Right lobe of liver (tissue), 6 donors: ENCODE measurements around the gene PYGO2. TPM values are rescaled to one million over a fixed set of nuclear protein-coding genes. Genes with fewer than 3 reads are reported as not detected.
A peak's percentile ranks its signal among the peaks of the same experiment; 100 is the strongest.

Source experiments
- ATAC-seq, 4 donors: fragments of 200-7000 bp; cut with Tn5 transposase; one replicate each; pipeline ENCODE4 v1.9.1; 2020; ENCODE audit warnings: mild to moderate bottlenecking in 4 of 4, moderate library complexity in 4 of 4
- DNase-seq, 3 donors: peaks; one replicate each; pipeline ENCODE4 v3.0.0-alpha.2; 2020
- H3K27ac ChIP-seq, 3 donors: fragments of 200-600 bp; one replicate each; pipeline ENCODE4 v1.8.0; 2022
- H3K27me3 ChIP-seq, 2 donors: fragments of 200-600 bp; one replicate each; pipeline ENCODE4 v1.8.0; 2022
- H3K36me3 ChIP-seq, 4 donors: fragments of 200-600 bp; sonication (generic) in 1 of 4; one replicate each; pipeline versions ENCODE4 v1.5.1 to v1.8.0; 2017 to 2022; ENCODE audit warnings: control low read depth in 1 of 4
- H3K4me1 ChIP-seq, 4 donors: fragments of 200-600 bp; sonication (generic) in 1 of 4; one replicate each; pipeline versions ENCODE4 v1.5.1 to v1.8.0; 2017 to 2022; ENCODE audit warnings: control low read depth in 1 of 4
- H3K4me3 ChIP-seq, 3 donors: fragments of 200-600 bp; one replicate each; pipeline ENCODE4 v1.8.0; 2022
- H3K9me3 ChIP-seq, 4 donors: fragments of 200-600 bp; sonication (generic) in 1 of 4; one replicate each; pipeline versions ENCODE4 v1.5.1 to v1.8.0; 2017 to 2022; ENCODE audit warnings: control low read depth in 1 of 4
- CTCF ChIP-seq, 4 donors: fragments of 200-600 bp in 3 of 4; fragments of 450-650 bp in 1 of 4; IDR thresholded peaks; one replicate each; pipeline versions ENCODE4 v1.5.1 to v1.8.0; 2016 to 2022; ENCODE audit warnings: antibody characterized with exemption in 4 of 4, mild to moderate bottlenecking in 2 of 4
- POLR2A ChIP-seq: fragments of 450-650 bp; IDR thresholded peaks from one replicate; pipeline ENCODE4 v1.6.1; 2017; ENCODE audit warnings: antibody characterized with exemption, mild to moderate bottlenecking
- WGBS: methylation state at CpG from one replicate; pipeline ENCODE4 v1.1.6; 2018; ENCODE audit warnings: low coverage, low lambda C conversion rate; ENCODE audit not compliant: insufficient coverage; ENCODE audit errors: missing lambda C conversion rate; 5-methylcytosine and 5-hydroxymethylcytosine counted together
- intact Hi-C, 2 donors: fragments of 100-400 bp; cut with DNase I; formaldehyde crosslinking; loops; one replicate each; pipeline versions ENCODE4 v1.11.2 to v1.14.1; 2022
- total RNA-seq, 6 experiments: library from RNA; depleted of rRNA in 2 of 6; stranded (reverse); fragments of >200 nt in 2 of 6; fragmentation: NEBNext Ultra II Directional in 3 of 6; extraction: Animal tissue kit (Norgen Biotek cat#: 25700) in 3 of 6; gene quantifications; one replicate each; pipeline versions ENCODE4 v1.1.0 to v1.2.4, GENCODE V29; 2016 to 2023
- donor health status: DM: no; HTN: yes; CAD: no.
- donor health status: DM: no; HTN: no; CAD: no.
- donor health status: DM: no; HTN: no; CAD: no.
- donor health status: DM: no; HTN: yes; CAD: no.
- donor health status: DM: no; HTN: yes; CAD: no.

Gene PYGO2
- total RNA-seq, 6 experiments from 2014 or later = 9.1 to 13.5 (median 10.9) TPM

- no peak overlapping the region for H3K4me3 ChIP-seq
- H3K4me1 ChIP-seq = peaks cover 0 to 87% (median 33%) of the 10 kb centered on the region in 4 donors
- ATAC-seq = no peak
- TF ChIP-seq POLR2A = no peak
- H3K27ac ChIP-seq = peak overlapping the region; percentile 16 to 95 (median 16)
- no peaks in the 10 kb centered on the region for H3K9me3 ChIP-seq
- H3K36me3 ChIP-seq = peaks cover 0 to 6% (median 4%) of the 10 kb centered on the region in 4 donors
- WGBS = no CpG with 5 or more reads among the region's 12 CpGs
- intact Hi-C loops = no loop called here
- no peaks in the 10 kb centered on the region for H3K27me3 ChIP-seq
- peak in 1 of 3 donors; percentile 24 for DNase-seq
Observed at GRCh38 chr1:155009221-155009711, 47.7 kb upstream of the PYGO2 start.

- H3K27ac ChIP-seq = peak overlapping the region; percentile 16 to 95 (median 16)
- DNase-seq (peak in 1 of 3 donors; percentile 48), ATAC-seq (no peak)
- intact Hi-C loops = no loop called here
- H3K4me1 ChIP-seq = peaks cover 0 to 88% (median 33%) of the 10 kb centered on the region in 4 donors
- 45% methylated on average over 5 of the region's 16 CpGs for WGBS
- peak overlapping the region in 1 of 3 donors; percentile 7 for H3K4me3 ChIP-seq
- TF ChIP-seq CTCF (IDR thresholded peaks at IDR 0.05) (no peak), POLR2A (no peak)
- H3K27me3 ChIP-seq = no peaks in the 10 kb centered on the region
- no peaks in the 10 kb centered on the region for H3K9me3 ChIP-seq
- peaks cover 0 to 3% (median 0%) of the 10 kb centered on the region in 4 donors for H3K36me3 ChIP-seq
Observed at GRCh38 chr1:155008015-155008941, 46.7 kb upstream of the PYGO2 start.

GRCh38 chr1:155007251-155007828, 45.8 kb upstream of the PYGO2 start:
- peak in 2 of 3 donors; percentile 76 to 87 for DNase-seq
- TF ChIP-seq CTCF (IDR thresholded peaks at IDR 0.05) = no peak
- no peak for TF ChIP-seq POLR2A
- Histone ChIP-seq H3K27me3 (no peaks in the 10 kb centered on the region), H3K4me1 (peaks cover 0 to 78% (median 28%) of the 10 kb centered on the region in 4 donors), H3K9me3 (no peaks in the 10 kb centered on the region), H3K4me3 (peak overlapping the region in 2 of 3 donors; percentile 10 to 26), H3K27ac (peak overlapping the region; percentile 16 to 95 (median 16)), H3K36me3 (peaks cover 0 to 3% (median 0%) of the 10 kb centered on the region in 4 donors)
- ATAC-seq = peak in 3 of 4 donors; percentile 7 to 19 (median 12)
- intact Hi-C loops = no loop called here
- 0% methylated on average over 2 of the region's 6 CpGs for WGBS

- WGBS = 13% methylated on average over 2 of the region's 2 CpGs
- Histone ChIP-seq H3K4me1 (peaks cover 0 to 71% (median 26%) of the 10 kb centered on the region in 4 donors), H3K36me3 (peaks cover 0 to 3% (median 0%) of the 10 kb centered on the region in 4 donors), H3K4me3 (peak overlapping the region in 1 of 3 donors; percentile 10), H3K9me3 (no peaks in the 10 kb centered on the region), H3K27ac (peak overlapping the region in 2 of 3 donors; percentile 94 to 95), H3K27me3 (no peaks in the 10 kb centered on the region)
- intact Hi-C loops = no loop called here
- TF ChIP-seq CTCF (IDR thresholded peaks at IDR 0.05) = no peak
- no peak for TF ChIP-seq POLR2A
- DNase-seq (peak in 1 of 3 donors; percentile 52), ATAC-seq (no peak)
Observed at GRCh38 chr1:155006601-155007101, 45.1 kb upstream of the PYGO2 start.
